Myometrial cell (primary cell): Measurements from ENCODE around the gene KCNH2. TPM values are rescaled to one million over a fixed set of nuclear protein-coding genes. Genes with fewer than 3 reads are reported as not detected.

Experiments
- total RNA-seq: library from RNA; depleted of rRNA; stranded (reverse); fragments of >200 nt; gene quantifications from 2 replicates; pipeline ENCODE4 v1.2.3, GENCODE V29; 2015

The KCNH2 gene, protein sequence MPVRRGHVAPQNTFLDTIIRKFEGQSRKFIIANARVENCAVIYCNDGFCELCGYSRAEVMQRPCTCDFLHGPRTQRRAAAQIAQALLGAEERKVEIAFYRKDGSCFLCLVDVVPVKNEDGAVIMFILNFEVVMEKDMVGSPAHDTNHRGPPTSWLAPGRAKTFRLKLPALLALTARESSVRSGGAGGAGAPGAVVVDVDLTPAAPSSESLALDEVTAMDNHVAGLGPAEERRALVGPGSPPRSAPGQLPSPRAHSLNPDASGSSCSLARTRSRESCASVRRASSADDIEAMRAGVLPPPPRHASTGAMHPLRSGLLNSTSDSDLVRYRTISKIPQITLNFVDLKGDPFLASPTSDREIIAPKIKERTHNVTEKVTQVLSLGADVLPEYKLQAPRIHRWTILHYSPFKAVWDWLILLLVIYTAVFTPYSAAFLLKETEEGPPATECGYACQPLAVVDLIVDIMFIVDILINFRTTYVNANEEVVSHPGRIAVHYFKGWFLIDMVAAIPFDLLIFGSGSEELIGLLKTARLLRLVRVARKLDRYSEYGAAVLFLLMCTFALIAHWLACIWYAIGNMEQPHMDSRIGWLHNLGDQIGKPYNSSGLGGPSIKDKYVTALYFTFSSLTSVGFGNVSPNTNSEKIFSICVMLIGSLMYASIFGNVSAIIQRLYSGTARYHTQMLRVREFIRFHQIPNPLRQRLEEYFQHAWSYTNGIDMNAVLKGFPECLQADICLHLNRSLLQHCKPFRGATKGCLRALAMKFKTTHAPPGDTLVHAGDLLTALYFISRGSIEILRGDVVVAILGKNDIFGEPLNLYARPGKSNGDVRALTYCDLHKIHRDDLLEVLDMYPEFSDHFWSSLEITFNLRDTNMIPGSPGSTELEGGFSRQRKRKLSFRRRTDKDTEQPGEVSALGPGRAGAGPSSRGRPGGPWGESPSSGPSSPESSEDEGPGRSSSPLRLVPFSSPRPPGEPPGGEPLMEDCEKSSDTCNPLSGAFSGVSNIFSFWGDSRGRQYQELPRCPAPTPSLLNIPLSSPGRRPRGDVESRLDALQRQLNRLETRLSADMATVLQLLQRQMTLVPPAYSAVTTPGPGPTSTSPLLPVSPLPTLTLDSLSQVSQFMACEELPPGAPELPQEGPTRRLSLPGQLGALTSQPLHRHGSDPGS
- total RNA-seq: 8.7 and 10.7 TPM in 2 replicates

GRCh38 chr7:150978126-150978789 is at the start of gene KCNH2:
TSS of gene KCNH2 (minus strand) at chr7:150978321. CDS start at chr7:150977913, 408 bp downstream.

DNA sequence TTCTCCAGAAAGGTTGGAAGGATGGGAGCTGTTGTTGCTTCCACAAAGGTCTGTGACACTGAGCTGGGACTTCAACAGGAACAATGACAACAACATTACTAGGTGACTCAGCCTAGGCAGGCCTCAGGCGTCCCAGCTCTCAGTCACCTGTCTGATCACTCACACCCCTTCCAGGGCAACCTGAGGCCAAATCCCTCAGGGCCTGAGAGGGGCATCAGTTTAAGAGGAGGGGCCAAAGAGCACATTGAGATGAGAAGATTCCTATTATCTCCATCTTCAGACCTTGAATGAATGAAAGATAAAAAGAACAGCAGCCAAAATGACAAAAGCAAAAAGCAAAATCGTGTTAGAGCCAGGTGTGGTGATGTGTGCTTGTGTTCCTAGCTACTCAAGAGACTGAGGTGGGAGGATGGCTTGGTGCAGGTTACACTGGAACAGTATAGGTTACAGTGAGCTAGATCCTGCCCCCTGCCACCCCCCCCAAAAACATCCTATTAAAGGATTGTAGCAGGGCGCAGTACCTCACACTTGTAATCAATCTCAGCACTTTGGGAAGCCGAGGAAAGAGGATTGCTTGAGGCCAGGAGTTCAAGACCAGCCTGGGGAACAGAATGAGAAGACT is 46.4 kb upstream of the KCNH2 start, which contains the start of gene ATG9B:
TSS of gene ATG9B (minus strand) at position 60 of the 622 bp plus-strand sequence. CDS start 71 bp downstream, outside the sequence.

DNA sequence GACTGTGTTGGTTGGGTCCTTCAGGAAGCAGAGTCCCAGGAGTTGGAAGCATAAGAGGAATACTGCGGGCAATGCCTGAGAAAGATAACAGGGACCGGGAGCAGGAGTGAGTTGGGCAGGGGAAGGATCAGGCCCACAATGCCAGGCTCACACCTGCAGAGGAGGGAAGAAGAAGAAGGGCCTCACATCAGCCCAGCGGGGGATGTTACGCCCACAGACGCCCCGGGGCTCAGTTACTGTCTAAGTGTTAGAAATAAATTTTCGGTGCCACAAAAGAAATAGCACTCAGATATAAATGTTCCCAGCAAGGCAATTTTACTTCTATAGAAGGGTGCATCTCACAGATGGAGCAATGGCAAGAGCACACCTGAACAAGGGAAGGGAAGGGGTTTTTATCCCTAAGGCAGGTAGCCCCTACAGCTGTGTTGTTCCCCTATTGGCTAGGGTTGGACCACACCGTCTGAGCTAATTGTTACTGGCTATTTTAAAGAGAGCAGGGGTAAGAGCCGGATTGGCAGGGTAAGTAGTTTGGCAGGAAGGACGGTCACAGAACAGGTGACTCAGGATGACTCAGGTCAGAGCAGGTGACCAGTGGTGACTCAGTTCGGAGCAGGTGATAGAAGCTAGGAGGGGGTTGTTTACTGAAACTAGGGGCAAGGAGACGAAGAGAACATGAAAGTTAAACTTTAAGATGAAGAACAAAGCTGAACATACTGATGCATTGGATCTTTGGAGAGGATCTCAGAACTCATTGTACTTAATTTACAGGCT is 12.5 kb upstream of the KCNH2 start, which contains the start of gene NOS3:
TSS of gene NOS3 (plus strand) at position 602 of the 771 bp plus-strand sequence. CDS start 2,787 bp downstream, outside the sequence.

Other genes with a start within 250 kb of the KCNH2 start
- gene GIMAP5, start 240.9 kb downstream of the KCNH2 start, total RNA-seq: not detected in 2 replicates
- gene TMEM176B, start 178.0 kb downstream of the KCNH2 start, total RNA-seq: 0.35 and 0.58 TPM in 2 replicates
- 0.53 and 1.2 TPM in 2 replicates for gene TMEM176A, start 177.6 kb downstream of the KCNH2 start, total RNA-seq
- gene AOC1, start 125.8 kb downstream of the KCNH2 start, total RNA-seq: not detected in 2 replicates
- 8.9 and 11.0 TPM in 2 replicates for gene NOS3, start 12.7 kb upstream of the KCNH2 start, total RNA-seq
- gene ATG9B, start 46.2 kb upstream of the KCNH2 start, total RNA-seq: not detected in 2 replicates
- gene ABCB8, start 50.1 kb upstream of the KCNH2 start, total RNA-seq: 56.9 and 61.1 TPM in 2 replicates
- 0.18 TPM in 1 of 2 replicates, not detected in the other for gene ASIC3, start 70.2 kb upstream of the KCNH2 start, total RNA-seq
- 19.3 and 24.6 TPM in 2 replicates for gene CDK5, start 79.6 kb upstream of the KCNH2 start, total RNA-seq
- 80.3 and 82.5 TPM in 2 replicates for gene SLC4A2, start 81.3 kb upstream of the KCNH2 start, total RNA-seq
- gene FASTK, start 102.5 kb upstream of the KCNH2 start, total RNA-seq: 91.1 and 100 TPM in 2 replicates
- gene TMUB1, start 105.2 kb upstream of the KCNH2 start, total RNA-seq: 51.6 and 67.5 TPM in 2 replicates
- gene AGAP3, start 108.2 kb upstream of the KCNH2 start, total RNA-seq: 29.6 and 36.9 TPM in 2 replicates
- gene GBX1, start 189.4 kb upstream of the KCNH2 start, total RNA-seq: not detected in 2 replicates
- gene ASB10, start 208.9 kb upstream of the KCNH2 start, total RNA-seq: not detected in 2 replicates
- not detected in 2 replicates for gene H2BK1, start 232.2 kb upstream of the KCNH2 start, total RNA-seq
- 69.5 and 72.6 TPM in 2 replicates for gene ABCF2, start 248.9 kb upstream of the KCNH2 start, total RNA-seq